ENCODE measurements around the gene CAMK1G.

DNA sequence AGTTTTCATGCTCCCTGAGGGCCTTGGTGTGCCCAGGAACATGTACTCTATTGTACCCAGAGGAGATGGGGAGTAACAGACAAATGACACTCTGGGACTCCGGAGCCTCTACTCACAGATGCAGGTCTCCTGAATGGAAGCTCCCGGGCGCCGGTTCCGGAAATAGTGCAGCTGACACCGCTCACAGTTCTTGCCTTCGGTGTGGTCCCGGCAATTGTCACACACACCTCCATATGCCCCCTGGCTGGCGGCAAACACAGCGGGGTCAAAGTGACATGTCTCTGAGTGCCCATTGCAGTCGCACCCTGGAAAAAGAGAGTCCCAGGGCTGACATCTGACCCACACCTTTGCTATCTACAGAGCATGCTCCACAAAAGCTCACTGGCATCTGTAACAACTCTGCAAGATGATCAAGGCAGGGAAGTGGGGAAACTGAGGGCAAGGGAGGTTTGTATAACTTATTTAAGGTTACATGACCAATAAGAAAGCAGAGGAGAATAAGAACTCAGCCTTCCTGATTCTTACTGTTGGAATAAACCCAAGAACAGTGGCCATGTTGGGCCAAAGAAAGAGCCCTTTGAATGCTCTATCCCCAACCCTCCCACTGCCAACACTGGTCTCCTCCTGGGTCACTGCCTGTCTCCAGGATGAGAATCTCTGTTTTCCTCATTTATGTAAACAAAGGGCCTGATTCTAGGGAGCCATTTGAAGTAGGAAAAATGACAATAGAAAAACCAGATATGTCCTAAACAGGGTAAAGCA is 46.3 kb downstream of the CAMK1G start:
- no peak for TF ChIP-seq EZH2 (IDR thresholded peaks at IDR 0.05; ENCODE audit: insufficient read depth, poor library complexity, severe bottlenecking)
- no peak for TF ChIP-seq EZH2phosphoT487 (IDR thresholded peaks at IDR 0.05; ENCODE audit: insufficient read depth, low read depth)
